Neural progenitor cell (in vitro differentiated cells): ENCODE results near the gene FABP1. TPM values are rescaled to one million over a fixed set of nuclear protein-coding genes. Genes with fewer than 3 reads are reported as not detected.

ENCODE experiments used
- DNase-seq: peaks from one replicate; pipeline ENCODE4 v3.0.0-alpha.2; 2016; ENCODE audit warnings: low spot score
- H2AFZ ChIP-seq: fragments of 200-600 bp; sonication (generic); replicated peaks from 2 replicates; pipeline ENCODE4 v1.6.1; 2016; ENCODE audit warnings: antibody characterized with exemption
- H3F3A ChIP-seq: fragments of 200-600 bp; sonication (generic); 2 replicates; pipeline ENCODE4 v1.6.1; 2016; ENCODE audit warnings: antibody characterized with exemption, low read depth
- H3K27ac ChIP-seq: fragments of 200-600 bp; sonication (generic); 2 replicates; pipeline ENCODE4 v1.5.1; 2016; ENCODE audit warnings: mild to moderate bottlenecking
- H3K27me3 ChIP-seq: fragments of 200-600 bp; sonication (generic); 2 replicates; pipeline ENCODE4 v1.6.1; 2016; ENCODE audit warnings: mild to moderate bottlenecking, moderate library complexity
- H3K36me3 ChIP-seq: fragments of 200-600 bp; sonication (generic); 2 replicates; pipeline ENCODE4 v1.5.1; 2016
- H3K4me1 ChIP-seq: fragments of 200-600 bp; sonication (generic); 2 replicates; pipeline ENCODE4 v1.6.1; 2016; ENCODE audit warnings: mixed run types
- H3K4me2 ChIP-seq: fragments of 200-600 bp; sonication (generic); 2 replicates; pipeline ENCODE4 v1.6.1; 2016
- H3K4me3 ChIP-seq: fragments of 200-600 bp; sonication (generic); 2 replicates; pipeline ENCODE4 v1.5.1; 2016
- H3K79me2 ChIP-seq: fragments of 200-600 bp; sonication (generic); 2 replicates; pipeline ENCODE4 v1.6.1; 2016; ENCODE audit warnings: low read depth
- H3K9ac ChIP-seq: fragments of 200-600 bp; sonication (generic); 2 replicates; pipeline ENCODE4 v1.6.1; 2016
- H3K9me3 ChIP-seq: fragments of 200-600 bp; sonication (generic); 2 replicates; pipeline ENCODE4 v1.5.1; 2016; ENCODE audit warnings: low read depth
- H4K20me1 ChIP-seq: fragments of 200-600 bp; sonication (generic); 2 replicates; pipeline ENCODE4 v1.6.1; 2016; ENCODE audit warnings: low read depth
- H3K27ac Mint-ChIP-seq: 3 replicates; pipeline ENCODE4 v1.8.0; 2021; ENCODE audit warnings: mixed read lengths
- H3K27me3 Mint-ChIP-seq: 2 replicates; pipeline ENCODE4 v1.8.0; 2022; ENCODE audit warnings: low read depth, mild to moderate bottlenecking, inconsistent platforms, moderate library complexity, mixed read lengths; ENCODE audit not compliant: insufficient read depth
- H3K36me3 Mint-ChIP-seq: 3 replicates; pipeline ENCODE4 v1.8.0; 2021; ENCODE audit warnings: mixed read lengths
- H3K4me1 Mint-ChIP-seq: 3 replicates; pipeline ENCODE4 v1.8.0; 2021; ENCODE audit warnings: mixed read lengths
- H3K4me3 Mint-ChIP-seq: 3 replicates; pipeline ENCODE4 v1.8.0; 2021; ENCODE audit warnings: mild to moderate bottlenecking, moderate library complexity, mixed read lengths
- H3K9me3 Mint-ChIP-seq: 3 replicates; pipeline ENCODE4 v1.8.0; 2020; ENCODE audit warnings: mixed read lengths
- CTCF ChIP-seq: fragments of 200-600 bp; sonication (generic); IDR thresholded peaks from 2 replicates; pipeline ENCODE4 v1.5.1; 2017; ENCODE audit warnings: antibody characterized with exemption, mild to moderate bottlenecking
- EZH2 ChIP-seq: fragments of 200-600 bp; sonication (generic); IDR thresholded peaks from 2 replicates; pipeline ENCODE4 v1.6.1; 2017; ENCODE audit warnings: antibody characterized with exemption, mild to moderate bottlenecking, moderate library complexity
- EZH2phosphoT487 ChIP-seq: fragments of 200-600 bp; sonication (generic); IDR thresholded peaks from 2 replicates; pipeline ENCODE4 v1.6.1; 2017; ENCODE audit warnings: antibody characterized with exemption
- total RNA-seq: library from RNA; depleted of rRNA; stranded (reverse); fragments of >200 nt; gene quantifications from 2 replicates; pipeline ENCODE4 v1.2.3, GENCODE V29; 2015; ENCODE audit warnings: low replicate concordance

Gene FABP1
- total RNA-seq, 1 donor from 2014 or later, result not detected

DNA sequence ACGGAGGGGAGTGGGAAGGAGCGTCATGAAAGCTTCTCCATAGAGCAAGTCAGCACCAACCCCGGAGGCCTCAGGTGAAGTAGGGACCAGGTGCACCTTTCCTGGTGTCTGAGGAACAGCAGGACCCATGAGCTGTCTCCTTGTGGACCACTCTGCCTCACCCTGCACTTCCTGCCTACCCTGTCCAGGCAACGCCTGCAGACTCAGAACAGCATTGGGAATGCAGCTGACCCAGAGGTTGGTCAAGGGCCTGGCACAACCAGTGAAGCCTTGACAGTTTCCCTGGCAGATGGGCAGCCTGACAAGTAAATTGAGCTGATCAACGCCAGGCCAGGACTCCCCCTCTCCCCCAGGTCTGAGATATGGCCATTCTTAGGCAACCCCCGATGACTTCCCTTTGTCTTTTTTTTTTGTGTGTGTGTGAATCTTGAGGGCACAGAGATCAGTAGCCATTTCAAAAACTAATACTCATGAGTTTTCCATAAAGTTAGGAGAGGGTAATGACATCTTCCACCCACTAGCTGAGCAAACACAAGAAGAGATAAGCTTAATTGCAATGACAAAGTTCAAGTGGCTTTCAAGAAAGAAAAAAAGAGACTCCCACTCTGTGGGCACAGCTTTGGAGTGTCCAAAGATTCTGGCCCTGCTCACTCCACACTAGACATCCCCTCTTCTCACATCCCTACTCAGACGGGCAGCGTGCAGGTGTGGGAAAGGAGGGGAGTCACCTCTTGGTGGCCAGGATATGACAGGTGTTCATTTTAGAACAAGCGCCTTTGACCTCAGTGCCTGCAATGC lies 3.5 kb upstream of the FABP1 start:
- no peak overlapping the region for H3K4me3 Mint-ChIP-seq
- H3K36me3 Mint-ChIP-seq, result no peaks in the 10 kb centered on the region

GRCh38 chr2:88129313-88129959 lies 1.6 kb upstream of the FABP1 start:
- H3K27ac ChIP-seq, result no peak overlapping the region

More for the DNA sequence above, 3.5 kb upstream of the FABP1 start:
- Histone ChIP-seq H3F3A (no peaks in the 10 kb centered on the region), H3K27ac (no peak overlapping the region), H3K36me3 (no peaks in the 10 kb centered on the region), H3K79me2 (no peaks in the 10 kb centered on the region), H4K20me1 (no peaks in the 10 kb centered on the region), H3K9me3 (no peaks in the 10 kb centered on the region), H3K9ac (no peak overlapping the region), H2AFZ (no peak overlapping the region), H3K4me3 (no peak overlapping the region), H3K4me2 (no peak overlapping the region), H3K4me1 (no peaks in the 10 kb centered on the region), H3K27me3 (no peaks in the 10 kb centered on the region)
- Mint-ChIP-seq H3K27ac (no peak overlapping the region), H3K27me3 (peaks cover 10% of the 10 kb centered on the region), H3K9me3 (no peaks in the 10 kb centered on the region), H3K4me1 (peaks cover 4% of the 10 kb centered on the region)
- DNase-seq, result no peak
- TF ChIP-seq CTCF (no peak), EZH2 (no peak), EZH2phosphoT487 (no peak)

GRCh38 chr2:88128654-88129312 lies 921 bp upstream of the FABP1 start:
- Histone ChIP-seq H3K79me2 (no peaks in the 10 kb centered on the region), H3F3A (no peaks in the 10 kb centered on the region), H3K27me3 (no peaks in the 10 kb centered on the region), H4K20me1 (no peaks in the 10 kb centered on the region), H3K4me1 (no peaks in the 10 kb centered on the region), H3K4me2 (no peak overlapping the region), H2AFZ (no peak overlapping the region), H3K36me3 (no peaks in the 10 kb centered on the region), H3K9me3 (no peaks in the 10 kb centered on the region), H3K27ac (no peak overlapping the region), H3K9ac (no peak overlapping the region), H3K4me3 (no peak overlapping the region)
- no peaks in the 10 kb centered on the region for H3K9me3 Mint-ChIP-seq
- no peak overlapping the region for H3K4me3 Mint-ChIP-seq
- peaks cover 4% of the 10 kb centered on the region for H3K4me1 Mint-ChIP-seq
- DNase-seq, result no peak
- H3K27me3 Mint-ChIP-seq, result peaks cover 16% of the 10 kb centered on the region
- no peak overlapping the region for H3K27ac Mint-ChIP-seq
- TF ChIP-seq CTCF, result no peak
- no peak for TF ChIP-seq EZH2
- no peak for TF ChIP-seq EZH2phosphoT487
- no peaks in the 10 kb centered on the region for H3K36me3 Mint-ChIP-seq

More at GRCh38 chr2:88129313-88129959, 1.6 kb upstream of the FABP1 start:
- H3K4me1 ChIP-seq, result no peaks in the 10 kb centered on the region
- no peaks in the 10 kb centered on the region for H3K27me3 ChIP-seq
- Mint-ChIP-seq H3K36me3 (no peaks in the 10 kb centered on the region), H3K4me1 (peaks cover 4% of the 10 kb centered on the region), H3K27me3 (peaks cover 16% of the 10 kb centered on the region), H3K27ac (no peak overlapping the region), H3K4me3 (no peak overlapping the region), H3K9me3 (no peaks in the 10 kb centered on the region)
- no peak for TF ChIP-seq CTCF
- TF ChIP-seq EZH2, result no peak
- TF ChIP-seq EZH2phosphoT487, result no peak
- H3K9me3 ChIP-seq, result no peaks in the 10 kb centered on the region
- no peaks in the 10 kb centered on the region for H3F3A ChIP-seq
- no peaks in the 10 kb centered on the region for H4K20me1 ChIP-seq
- no peak overlapping the region for H3K4me2 ChIP-seq
- H3K79me2 ChIP-seq, result no peaks in the 10 kb centered on the region
- H3K36me3 ChIP-seq, result no peaks in the 10 kb centered on the region
- H3K4me3 ChIP-seq, result no peak overlapping the region
- no peak for DNase-seq
- H2AFZ ChIP-seq, result no peak overlapping the region
- H3K9ac ChIP-seq, result no peak overlapping the region
